Measurements from ENCODE around the gene DGKI. TPM values are rescaled to one million over a fixed set of nuclear protein-coding genes. Genes with fewer than 3 reads are reported as not detected.

The DGKI gene
- total and polyA plus RNA-seq, 9 of the 15 experiments (the other 6 are each of a cell fraction or from before 2014, with no cell fraction given): 0.11 to 0.54 (median 0.15) TPM; not detected in 5

- DNase-seq (ENCODE audit: extremely low read depth in 1 of 4, low spot score in 3 of 4) (no peak), FAIRE-seq (no peak), ATAC-seq (no peak)
- H3K4me2 ChIP-seq (ENCODE audit: insufficient read depth, low read length): no peak overlapping the region
- H3K9me1 ChIP-seq (ENCODE audit: control insufficient read depth, insufficient read depth, low read length): no peaks in the 10 kb centered on the region
- in situ Hi-C loops (cut with MboI) (no loop called here), intact Hi-C loops (cut with micrococcal nuclease) (no loop called here)
- no peak overlapping the region for H3K9ac ChIP-seq (ENCODE audit: insufficient read depth in 1 of 2, low read depth in 2 of 2, low read length in 2 of 2)
- WGBS (ENCODE audit: insufficient coverage, low coverage, missing lambda C conversion rate): 3% methylated on average over 5 of the region's 5 CpGs
- CTCF ChIA-PET (ENCODE audit: low intra/inter-chr PET ratio): interaction anchor here (0.6 kb wide), 1 partner anchor 103 kb away, joined by 5 read pairs; no protein-coding TSS in a partner anchor
- H3K9me3 ChIP-seq (replicated peaks; ENCODE audit: control insufficient read depth, insufficient read depth, low read depth, low read length): no peaks in the 10 kb centered on the region
- BruUV-seq (replicated peaks): no TSS peak
- H3K4me1 ChIP-seq (replicated peaks in 1 of 2; ENCODE audit: control insufficient read depth in 2 of 2, insufficient read depth in 2 of 2, low read length in 2 of 2): no peaks in the 10 kb centered on the region
- no peaks in the 10 kb centered on the region for H3K27me3 ChIP-seq (ENCODE audit: control insufficient read depth in 2 of 2, insufficient read depth in 2 of 2, low read length in 2 of 2)
- no peak overlapping the region for H3K27ac ChIP-seq (ENCODE audit: extremely low read depth, low read depth, low read length)
- H3K36me3 ChIP-seq (ENCODE audit: control insufficient read depth, insufficient read depth, low read length): no peaks in the 10 kb centered on the region
- H2AFZ ChIP-seq (ENCODE audit: low read depth, low read length): no peak overlapping the region
- POLR2A ChIA-PET: interaction anchor here (0.6 kb wide), 1 partner anchor 241 kb away, joined by 3 read pairs; no protein-coding TSS in a partner anchor
- no peaks in the 10 kb centered on the region for H3K79me2 ChIP-seq (ENCODE audit: control insufficient read depth, insufficient read depth, low read length)
- TF ChIP-seq ARNT (IDR thresholded peaks at IDR 0.05): no peak
- H4K20me1 ChIP-seq (replicated peaks; ENCODE audit: control insufficient read depth, insufficient read depth, low read length): no peaks in the 10 kb centered on the region
- no peak overlapping the region for H3K4me3 ChIP-seq
These were observed 325.3 kb downstream of the DGKI start for GRCh38 chr7:137521451-137521850.

GRCh38 chr7:137519947-137520346, 326.8 kb downstream of the DGKI start:
- TF ChIP-seq ASH1L (IDR thresholded peaks at IDR 0.05; ENCODE audit: borderline replicate concordance, low read depth, partially characterized antibody) (no peak), BRF2 (IDR thresholded peaks at IDR 0.05; ENCODE audit: borderline replicate concordance, insufficient read depth, insufficient read length) (no peak), BACH1 (tag; IDR thresholded peaks at IDR 0.05) (no peak), SMARCC2 (IDR thresholded peaks at IDR 0.05; ENCODE audit: low read depth) (no peak), MCM7 (IDR thresholded peaks at IDR 0.05) (no peak), RUNX1 (IDR thresholded peaks at IDR 0.05; ENCODE audit: low read depth) (no peak)
- no peaks in the 10 kb centered on the region for H3K79me2 ChIP-seq (ENCODE audit: control insufficient read depth, insufficient read depth, low read length)
- H3K36me3 ChIP-seq (ENCODE audit: control insufficient read depth, insufficient read depth, low read length): no peaks in the 10 kb centered on the region
- H3K9ac ChIP-seq (ENCODE audit: insufficient read depth in 1 of 2, low read depth in 2 of 2, low read length in 2 of 2): no peak overlapping the region
- H3K9me3 ChIP-seq (replicated peaks; ENCODE audit: control insufficient read depth, insufficient read depth, low read depth, low read length): no peaks in the 10 kb centered on the region
- H3K4me2 ChIP-seq (ENCODE audit: insufficient read depth, low read length): no peak overlapping the region
- no peaks in the 10 kb centered on the region for H3K9me1 ChIP-seq (ENCODE audit: control insufficient read depth, insufficient read depth, low read length)
- no peaks in the 10 kb centered on the region for H3K27me3 ChIP-seq (ENCODE audit: control insufficient read depth in 2 of 2, insufficient read depth in 2 of 2, low read length in 2 of 2)
- no peak overlapping the region for H3K27ac ChIP-seq (ENCODE audit: extremely low read depth, low read depth, low read length)
- no peak for ATAC-seq
- H3K4me3 ChIP-seq: no peak overlapping the region
- FAIRE-seq: no peak
- no peak for DNase-seq (ENCODE audit: extremely low read depth in 1 of 4, low spot score in 3 of 4)
- BruUV-seq (replicated peaks): no TSS peak
- H3K4me1 ChIP-seq (replicated peaks in 1 of 2; ENCODE audit: control insufficient read depth in 2 of 2, insufficient read depth in 2 of 2, low read length in 2 of 2): no peaks in the 10 kb centered on the region
- ChIA-PET CTCF (ENCODE audit: low intra/inter-chr PET ratio) (no interaction called here), POLR2A (interaction anchor here (0.9 kb wide), 1 partner anchor 28 kb away, joined by 3 read pairs; no protein-coding TSS in a partner anchor)
- intact Hi-C loops (cut with micrococcal nuclease): no loop called here
- no peak overlapping the region for H2AFZ ChIP-seq (ENCODE audit: low read depth, low read length)
- no peaks in the 10 kb centered on the region for H4K20me1 ChIP-seq (replicated peaks; ENCODE audit: control insufficient read depth, insufficient read depth, low read length)
- in situ Hi-C loops (cut with MboI): no loop called here
- 0% methylated on average over 1 of the region's 1 CpG for WGBS (ENCODE audit: insufficient coverage, low coverage, missing lambda C conversion rate)
